AG09309 (cell line): ENCODE data around the gene RIPK4.
"Not testable (repeated sequence)": the region's sequence is repeated elsewhere in the genome, so short reads cannot be mapped to it uniquely, and the experiment has no call there.

Experiments
- DNase-seq: peaks from one replicate; pipeline ENCODE4 v3.0.0-alpha.2; 2010; ENCODE audit warnings: low read depth
- H3K4me3 ChIP-seq: 2 replicates; pipeline ENCODE4 v1.5.1; 2011; ENCODE audit warnings: mild to moderate bottlenecking, low read depth, low read length, moderate library complexity; ENCODE audit not compliant: control insufficient read depth
- CTCF ChIP-seq: IDR thresholded peaks from 2 replicates; pipeline ENCODE4 v1.5.1; 2011; ENCODE audit warnings: mild to moderate bottlenecking, low read depth, low read length, inconsistent platforms; ENCODE audit not compliant: insufficient read depth, control insufficient read depth; ENCODE audit errors: missing control alignments

The RIPK4 gene

GRCh38 chr21:41695513-41695912 lies 71.3 kb downstream of the RIPK4 start:
- no peak for DNase-seq
- no peak for TF ChIP-seq CTCF
- no peak overlapping the region for H3K4me3 ChIP-seq

- not testable (repeated sequence) for DNase-seq, H3K4me3 ChIP-seq
These were observed 72.8 kb downstream of the RIPK4 start for GRCh38 chr21:41694042-41694441.

GRCh38 chr21:41692185-41692565 lies 74.7 kb downstream of the RIPK4 start:
- no peak for TF ChIP-seq CTCF
- no peak for DNase-seq
- H3K4me3 ChIP-seq = no peak overlapping the region

GRCh38 chr21:41691205-41692184 lies 75.4 kb downstream of the RIPK4 start:
- H3K4me3 ChIP-seq = no peak overlapping the region
- no peak for TF ChIP-seq CTCF

More at GRCh38 chr21:41691205-41692184, 75.4 kb downstream of the RIPK4 start:
- no peak for DNase-seq
